HG03521 (cell line): ENCODE data around the gene ASB13.
A peak's percentile ranks its signal among the peaks of the same experiment; 100 is the strongest.

Experiments
- ATAC-seq: cut with Tn5 transposase; IDR thresholded peaks from one replicate; pipeline ENCODE4 v1.9.1; 2021; ENCODE audit warnings: mild to moderate bottlenecking, moderate library complexity; ENCODE audit not compliant: unreplicated experiment

ASB13 gene, protein sequence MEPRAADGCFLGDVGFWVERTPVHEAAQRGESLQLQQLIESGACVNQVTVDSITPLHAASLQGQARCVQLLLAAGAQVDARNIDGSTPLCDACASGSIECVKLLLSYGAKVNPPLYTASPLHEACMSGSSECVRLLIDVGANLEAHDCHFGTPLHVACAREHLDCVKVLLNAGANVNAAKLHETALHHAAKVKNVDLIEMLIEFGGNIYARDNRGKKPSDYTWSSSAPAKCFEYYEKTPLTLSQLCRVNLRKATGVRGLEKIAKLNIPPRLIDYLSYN

DNA sequence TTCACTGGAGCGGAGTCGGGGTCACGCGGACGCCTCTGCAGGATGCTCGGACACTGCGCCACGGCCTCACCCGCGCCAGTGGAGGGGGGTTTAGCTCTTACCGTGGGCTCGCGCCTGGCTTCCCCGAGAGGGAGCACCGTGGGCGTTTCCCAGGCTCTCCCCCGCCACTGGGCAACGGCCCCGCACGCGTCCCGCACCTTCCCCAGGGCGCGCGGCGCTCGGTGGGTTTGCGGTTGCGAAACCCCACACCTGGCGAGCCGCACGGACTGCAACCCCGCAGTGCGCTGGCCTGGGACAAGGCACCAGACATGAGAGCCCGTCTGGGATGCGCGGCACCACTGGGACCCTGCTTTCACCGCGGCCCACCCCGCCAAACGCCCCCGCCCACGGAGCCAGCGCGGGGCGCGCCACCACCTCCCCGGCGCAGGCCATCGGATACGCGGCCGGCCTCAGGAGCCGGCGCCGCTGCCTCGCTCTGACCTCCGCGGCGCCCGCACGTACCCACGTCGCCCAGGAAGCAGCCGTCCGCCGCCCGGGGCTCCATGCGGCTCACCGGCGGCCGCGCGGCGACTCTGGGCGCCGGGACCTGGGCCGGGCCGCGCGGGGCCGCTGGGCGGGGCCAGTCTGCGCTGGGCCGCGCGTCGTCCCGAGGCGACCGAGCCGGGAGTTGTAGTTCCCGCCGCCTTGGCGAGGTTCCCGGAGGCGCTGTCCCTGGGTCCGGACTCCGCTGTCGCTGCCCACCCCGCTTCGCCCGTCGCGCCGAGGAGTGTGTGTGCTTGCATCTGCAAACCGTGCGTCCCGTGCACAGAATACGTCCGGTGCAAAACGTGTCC, at the start of gene ASB13:
TSS of gene ASB13 (minus strand) at position 588 of the 833 bp plus-strand sequence. CDS start at position 544, 44 bp downstream.
- ATAC-seq, result peak; percentile 60

DNA sequence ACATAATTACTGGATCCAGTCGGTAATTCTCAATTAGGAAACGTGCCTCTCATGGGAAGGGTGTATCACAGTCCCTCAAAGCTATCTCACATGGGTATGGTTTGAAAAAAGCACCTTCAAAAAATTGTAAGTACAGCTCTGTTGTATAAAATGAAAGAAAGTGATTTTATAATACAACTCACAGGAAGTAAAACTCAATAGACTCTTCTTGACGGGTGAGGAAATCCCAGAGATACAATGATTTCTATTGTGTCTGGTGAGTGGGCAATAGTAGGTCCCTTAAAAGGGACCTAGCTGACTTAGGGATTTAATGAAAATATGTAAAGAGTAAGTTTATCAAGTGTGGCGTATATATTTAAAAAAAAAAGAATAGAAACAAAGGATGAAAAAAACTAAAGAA, 45.2 kb upstream of the ASB13 start:
- ATAC-seq, result no peak

DNA sequence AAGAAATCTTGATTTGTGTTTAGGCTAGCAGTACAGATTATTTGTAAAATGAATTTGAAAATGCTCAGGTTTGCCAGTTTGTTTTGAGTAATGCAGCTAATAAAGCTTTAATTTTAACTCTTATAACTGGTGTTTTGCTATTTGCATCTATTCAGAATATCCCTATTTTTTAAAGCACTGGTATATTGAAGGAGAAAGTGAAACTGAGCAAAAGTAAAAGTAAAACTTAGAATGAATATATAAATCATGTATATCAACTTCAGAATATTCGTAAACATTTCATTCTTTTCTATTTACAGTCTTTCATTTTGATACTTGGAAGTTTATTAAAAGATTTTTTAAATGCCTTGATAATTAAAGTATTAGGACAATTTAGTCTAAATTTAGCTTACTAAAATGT, 44.5 kb upstream of the ASB13 start:
- no peak for ATAC-seq

DNA sequence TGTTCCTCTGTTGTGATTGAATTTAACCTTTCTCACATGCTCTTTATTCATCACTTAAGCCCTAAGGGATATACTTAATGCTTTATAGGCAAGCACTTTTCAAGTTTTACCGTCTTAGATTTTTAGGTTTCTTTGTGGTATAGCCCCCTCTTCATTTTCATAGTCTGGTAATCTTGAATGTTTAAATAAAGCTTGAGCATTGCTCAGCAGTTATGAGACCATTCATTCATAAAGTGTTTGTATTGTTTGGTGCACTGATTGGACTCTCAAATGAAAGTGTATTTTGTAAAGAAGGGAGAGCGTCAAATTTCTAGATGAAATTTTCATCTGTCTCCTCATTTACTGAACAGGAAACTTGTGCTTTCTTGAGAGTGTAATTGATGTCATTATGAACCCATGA, 43.5 kb upstream of the ASB13 start:
- ATAC-seq, result no peak

DNA sequence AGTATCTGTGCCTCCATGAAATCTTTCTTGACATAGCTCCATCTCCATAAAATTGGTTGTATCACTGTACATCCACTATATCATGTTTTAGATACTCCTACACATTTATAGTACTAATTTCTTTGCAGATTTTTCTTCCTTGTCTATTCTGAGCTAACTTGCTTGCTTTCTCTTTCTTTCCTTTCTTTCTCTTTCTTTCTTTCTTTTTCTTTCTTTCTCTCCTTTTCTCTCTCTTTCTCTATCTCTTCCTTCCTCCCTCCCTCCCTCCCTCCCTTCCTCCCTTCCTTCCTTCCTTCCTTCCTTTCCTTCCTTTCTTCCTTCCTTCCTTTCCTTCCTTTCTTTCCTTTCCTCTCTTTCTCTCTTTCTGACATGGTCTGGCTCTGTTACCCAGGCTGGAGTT, 42.0 kb upstream of the ASB13 start:
- ATAC-seq, result no peak

DNA sequence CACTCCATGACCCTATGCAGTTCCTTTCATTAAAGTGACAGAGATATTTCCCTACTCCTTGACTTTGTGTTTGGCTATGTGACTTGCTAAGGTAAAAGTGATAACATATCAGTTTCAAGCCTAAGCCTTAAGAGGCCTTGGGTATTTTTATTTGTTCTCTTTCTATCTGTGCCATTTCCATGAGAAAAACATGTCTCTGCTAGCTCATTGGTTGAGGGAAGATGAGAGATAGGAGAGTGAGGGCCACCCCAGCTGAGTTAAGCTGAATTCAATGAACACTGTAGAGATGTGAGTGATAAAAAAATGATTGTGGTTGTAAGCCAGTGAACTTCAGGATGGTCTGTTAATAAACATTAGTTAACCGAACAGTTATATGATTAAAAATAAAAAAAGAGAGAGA, 31.7 kb upstream of the ASB13 start:
- no peak for ATAC-seq

DNA sequence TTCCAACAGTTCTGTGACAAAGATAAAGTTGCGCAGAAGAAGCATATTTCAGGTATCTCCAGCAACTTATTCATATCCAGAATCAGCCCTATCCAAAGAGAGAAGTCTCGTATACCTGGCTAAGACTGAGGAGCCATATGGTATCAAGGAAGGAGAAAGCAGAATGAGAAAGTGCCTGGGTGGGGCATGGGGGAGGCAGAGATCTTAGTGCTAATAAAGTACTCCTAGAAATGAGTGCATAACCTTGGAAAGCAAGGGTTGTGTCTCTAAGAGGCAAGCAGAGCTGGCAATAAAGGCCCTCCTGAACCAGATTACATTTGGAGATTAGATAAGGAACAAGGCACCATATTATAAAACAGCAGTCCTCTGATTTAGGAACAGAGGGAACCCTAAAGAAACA, 30.9 kb upstream of the ASB13 start:
- ATAC-seq, result no peak

DNA sequence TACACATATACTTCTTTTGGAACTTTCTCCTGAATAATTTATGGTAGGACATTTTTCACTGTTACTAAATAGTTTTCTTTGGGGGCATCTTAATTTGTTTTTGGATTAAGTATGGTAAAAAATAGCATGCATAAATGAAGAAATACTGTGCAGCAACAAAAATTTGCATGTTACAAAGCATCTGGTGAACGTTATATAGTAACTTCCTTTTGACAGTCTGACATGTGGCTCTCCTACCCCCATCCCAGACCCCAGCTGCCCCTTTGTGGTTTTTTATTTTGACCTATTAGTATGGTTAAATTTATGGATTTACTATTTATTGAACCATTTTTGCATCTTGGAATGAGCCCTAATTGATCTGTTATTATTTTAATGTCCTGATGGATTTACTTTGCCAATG, 28.2 kb upstream of the ASB13 start:
- no peak for ATAC-seq

DNA sequence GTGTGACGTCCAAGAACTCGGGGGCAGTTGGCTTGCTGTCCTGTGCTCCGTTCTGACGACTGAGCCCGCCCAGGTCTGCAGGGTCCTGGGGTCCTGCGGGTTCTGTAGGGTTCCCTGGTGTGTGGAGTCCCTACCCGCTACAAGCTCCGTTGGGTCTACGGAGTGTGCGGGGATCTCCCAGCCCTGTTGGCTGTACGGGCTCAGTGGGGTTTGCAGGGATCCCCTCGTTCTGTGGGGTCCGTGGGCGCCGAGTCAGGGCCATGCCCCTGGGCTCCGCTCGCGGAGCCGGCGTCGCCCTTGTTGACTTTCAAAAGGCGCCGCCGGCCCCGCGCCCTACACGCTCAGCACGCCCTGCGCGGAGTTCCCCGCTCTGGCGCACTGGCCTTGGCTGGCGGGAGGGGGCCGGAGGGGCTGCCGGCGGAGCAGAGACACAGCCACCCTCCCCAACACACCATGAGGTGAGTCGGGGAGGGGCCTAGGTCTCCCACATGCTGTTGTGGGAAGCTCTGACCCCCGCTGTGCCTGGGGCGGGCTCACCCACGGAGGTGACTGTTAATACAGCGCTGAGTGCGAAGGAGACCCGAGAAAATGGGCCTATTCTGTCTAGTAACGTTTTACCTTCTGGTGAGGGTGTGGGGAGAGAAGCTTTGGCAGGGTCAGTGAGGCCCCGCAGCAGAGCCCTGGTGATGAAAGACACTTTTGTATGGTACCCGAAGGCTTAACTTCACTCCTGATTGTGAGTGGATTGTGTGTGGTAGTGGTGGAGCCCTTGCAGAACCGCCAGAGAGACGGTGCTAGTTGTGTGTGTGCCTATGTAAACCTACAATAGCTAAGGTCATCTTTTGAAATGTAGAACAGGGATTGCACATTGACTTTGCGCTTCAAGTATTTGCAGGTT, 26.3 kb upstream of the ASB13 start:
- ATAC-seq, result peak; percentile 70

DNA sequence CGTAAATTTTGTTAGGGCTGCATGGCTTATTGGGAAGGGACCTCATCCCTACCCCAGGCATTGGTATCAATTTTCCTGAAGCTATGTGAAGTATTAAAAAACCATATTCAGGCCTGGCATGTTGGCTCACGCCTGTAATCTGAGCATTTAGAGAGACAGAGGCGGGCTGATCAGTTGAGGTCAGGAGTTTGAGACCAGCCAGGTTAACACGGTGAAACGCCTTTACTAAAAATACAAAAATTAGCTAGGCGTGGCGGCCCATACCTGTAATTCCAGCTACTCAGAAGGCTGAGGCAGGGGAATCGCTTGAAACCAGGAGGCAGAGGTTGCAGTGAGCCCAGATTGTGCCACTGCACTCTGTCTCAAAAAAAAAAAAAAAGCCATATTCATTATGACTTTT, 25.4 kb upstream of the ASB13 start:
- no peak for ATAC-seq

DNA sequence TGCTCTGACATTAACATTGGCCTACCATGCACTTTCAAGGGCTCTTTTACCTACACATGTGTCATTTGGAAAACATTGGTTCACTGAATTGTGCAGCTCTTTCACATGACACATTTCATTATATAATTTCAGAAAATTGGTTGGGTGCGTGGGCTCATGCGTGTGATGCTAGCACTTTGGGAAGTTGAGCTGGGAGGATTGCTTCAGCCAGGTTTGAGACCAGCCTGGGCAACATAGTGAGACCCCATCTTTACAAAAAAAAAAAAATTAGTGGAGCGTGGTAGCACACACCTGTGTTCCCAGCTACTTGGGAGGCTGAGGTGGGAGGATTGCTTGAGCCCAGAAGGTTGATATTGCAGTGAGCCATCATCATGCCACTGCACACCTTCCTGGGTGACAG, 22.2 kb upstream of the ASB13 start:
- no peak for ATAC-seq

DNA sequence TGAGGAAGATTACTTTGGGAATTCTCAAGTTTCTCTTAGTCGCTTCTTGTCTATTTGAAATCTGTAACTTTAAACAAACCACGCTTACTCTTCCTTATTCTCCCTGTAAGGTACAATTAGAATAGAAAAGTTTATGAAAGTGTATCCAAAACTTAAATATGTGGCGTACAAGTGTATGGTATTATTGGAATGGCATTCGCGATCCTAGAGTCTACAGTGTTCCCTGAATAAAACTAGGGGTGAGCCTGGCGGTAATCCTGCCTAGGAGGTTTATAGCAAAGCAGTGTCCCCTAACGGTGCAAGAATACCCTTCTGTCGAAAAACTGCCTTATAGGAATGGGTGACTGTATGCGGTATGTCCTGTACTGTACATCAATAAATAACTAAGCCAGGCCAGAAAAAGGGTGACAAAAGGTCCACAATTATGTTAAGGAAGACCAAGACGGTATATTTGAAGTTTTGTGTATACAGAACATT, 19.4 kb upstream of the ASB13 start:
- no peak for ATAC-seq

DNA sequence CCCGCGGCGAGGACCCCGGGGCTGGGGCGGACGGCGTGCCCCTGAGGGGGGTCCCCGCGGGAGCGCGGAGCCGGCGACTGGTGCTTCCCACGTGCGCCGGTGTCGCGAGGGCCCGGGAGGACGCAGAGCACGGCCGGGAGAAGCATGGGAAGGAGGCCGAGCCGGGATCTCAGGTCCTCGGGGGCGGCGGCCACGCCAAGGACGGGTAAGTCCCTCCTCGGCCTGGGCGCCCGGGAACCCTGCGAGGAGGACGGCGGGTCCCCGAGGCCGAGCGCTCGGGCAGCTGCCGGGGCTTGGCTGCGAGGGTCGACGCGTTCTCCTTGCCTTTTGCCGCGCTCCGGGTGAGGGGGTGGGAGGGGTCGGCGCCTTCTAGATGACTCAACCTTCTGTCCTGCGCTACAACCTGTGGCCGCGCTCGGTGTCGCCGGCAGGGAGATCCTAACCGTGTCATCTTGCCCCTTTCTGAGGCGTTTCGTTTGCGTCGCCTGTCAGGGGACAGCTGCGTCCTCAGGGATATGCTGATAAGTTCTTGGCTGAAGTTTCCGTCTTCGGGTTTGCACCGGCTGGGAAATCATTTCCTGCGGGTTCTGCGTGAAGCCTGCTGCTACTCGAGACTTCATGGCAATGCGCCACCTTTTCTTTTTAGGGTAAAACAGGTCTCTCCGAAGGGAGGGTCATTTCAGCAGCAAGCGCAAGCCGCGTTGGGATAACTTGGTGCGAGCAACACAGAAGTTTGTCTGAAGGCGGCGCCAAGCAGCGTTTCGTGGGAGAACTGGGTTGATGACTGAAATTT, 18.8 kb upstream of the ASB13 start:
- ATAC-seq, result peak; percentile 36

DNA sequence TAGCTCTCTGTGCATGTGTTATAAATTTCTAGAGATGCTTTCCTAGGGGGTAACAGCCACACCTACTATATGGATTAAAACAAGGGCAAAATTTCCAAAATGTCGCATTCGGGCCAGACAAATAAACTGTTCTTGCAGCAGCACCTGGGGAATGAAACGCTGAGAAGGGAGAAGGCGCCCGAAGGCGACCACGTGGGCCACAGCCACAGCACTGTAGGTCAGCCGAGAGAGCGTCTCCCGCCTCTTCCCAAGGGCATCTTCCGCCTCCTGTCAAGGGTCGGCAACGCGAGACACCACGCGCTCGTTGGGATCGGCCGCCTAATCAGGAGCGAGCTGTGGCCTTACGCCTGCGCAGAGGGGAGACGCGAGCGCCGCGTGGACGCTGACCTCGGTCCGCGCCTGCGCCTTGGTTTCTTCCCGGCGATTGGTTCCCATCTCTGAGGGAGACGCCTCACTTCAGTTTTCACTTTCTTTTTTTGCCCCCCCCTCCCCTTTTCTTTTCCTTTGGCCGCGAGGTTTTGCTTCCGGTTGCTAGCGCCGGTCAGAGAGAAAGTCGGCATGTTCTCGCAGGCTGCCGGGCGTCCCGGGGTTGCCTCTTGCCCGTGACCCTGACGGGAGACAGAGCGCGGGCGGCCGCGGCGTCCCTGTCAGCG, 18.0 kb upstream of the ASB13 start, which contains the start of gene TASOR2:
TSS of gene TASOR2 (plus strand) at position 521 of the 653 bp plus-strand sequence. CDS start 35,805 bp downstream, outside the sequence.
- ATAC-seq, result peak; percentile 78

DNA sequence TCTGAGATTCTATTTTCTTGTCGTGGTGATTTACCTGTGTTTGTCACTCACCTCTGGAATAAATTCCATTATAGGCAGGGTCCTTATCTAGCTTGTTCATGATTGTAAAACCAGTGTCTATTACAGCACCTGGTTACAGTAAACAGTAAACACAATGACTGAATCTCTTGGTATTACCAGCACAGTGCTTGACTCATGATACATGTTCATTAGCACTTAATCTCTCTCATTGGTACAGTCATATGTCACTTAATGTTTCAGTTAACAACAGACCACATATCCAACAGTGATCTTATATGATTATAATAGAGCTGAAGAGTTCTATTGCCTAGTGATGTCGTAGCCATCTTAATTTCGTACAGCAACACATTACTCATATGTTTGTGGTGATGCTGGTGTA, 16.7 kb upstream of the ASB13 start:
- ATAC-seq, result no peak

DNA sequence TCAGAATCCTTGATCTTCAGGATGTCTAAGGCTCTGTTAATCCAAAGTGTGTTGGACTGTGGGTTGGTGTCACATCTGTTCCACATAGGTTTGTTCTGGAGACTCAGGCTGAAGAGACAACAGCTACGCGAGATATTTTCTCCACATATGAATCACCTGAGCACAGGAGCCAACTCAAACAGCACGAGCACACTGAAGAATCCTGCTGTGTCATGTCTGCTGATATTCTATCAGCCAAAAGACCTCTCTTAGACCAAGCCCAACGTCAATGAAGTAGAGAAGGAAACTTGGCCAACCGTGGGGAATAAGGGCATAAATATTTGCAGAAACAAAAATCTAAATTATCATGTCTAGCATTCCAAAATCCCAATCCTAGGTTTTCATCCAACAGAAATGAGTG, 15.5 kb upstream of the ASB13 start:
- ATAC-seq, result no peak

DNA sequence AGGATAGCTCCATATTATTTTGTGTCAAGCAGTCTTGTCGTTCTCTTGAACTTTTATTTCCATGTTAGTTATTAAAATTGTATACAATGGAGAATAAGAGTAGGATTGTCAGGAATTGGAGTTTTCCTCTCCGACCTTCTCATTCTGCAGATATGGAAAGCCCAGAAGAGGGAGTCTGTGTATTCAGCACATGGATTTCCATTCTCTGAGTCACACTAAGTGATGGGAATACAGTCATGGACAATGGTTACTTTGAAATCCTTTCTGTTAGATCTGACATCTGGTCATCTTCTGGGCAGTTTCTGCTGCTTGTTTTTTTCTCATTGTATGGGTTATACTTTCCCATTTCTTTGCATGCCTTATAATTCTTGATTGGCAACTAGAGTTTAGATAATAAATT, 13.2 kb upstream of the ASB13 start:
- no peak for ATAC-seq

DNA sequence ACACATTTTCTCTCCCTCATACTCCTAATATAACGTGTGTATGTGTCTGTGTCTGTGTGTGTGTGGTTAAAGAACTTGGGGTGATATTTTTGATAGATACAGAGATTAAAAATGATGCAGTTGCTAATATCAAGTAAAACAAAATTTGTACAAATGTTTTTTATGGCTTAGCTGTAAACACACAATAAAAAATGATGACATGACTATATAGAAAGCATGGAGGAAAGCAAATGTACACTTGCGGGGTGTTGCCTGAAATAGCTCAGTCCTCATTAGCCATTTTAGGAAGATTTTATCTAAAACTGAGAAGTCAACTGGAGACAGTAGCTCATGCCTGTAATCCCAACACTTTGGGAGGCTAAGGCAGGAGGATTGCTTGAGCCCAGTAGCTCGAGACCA, 12.6 kb upstream of the ASB13 start:
- ATAC-seq, result no peak

DNA sequence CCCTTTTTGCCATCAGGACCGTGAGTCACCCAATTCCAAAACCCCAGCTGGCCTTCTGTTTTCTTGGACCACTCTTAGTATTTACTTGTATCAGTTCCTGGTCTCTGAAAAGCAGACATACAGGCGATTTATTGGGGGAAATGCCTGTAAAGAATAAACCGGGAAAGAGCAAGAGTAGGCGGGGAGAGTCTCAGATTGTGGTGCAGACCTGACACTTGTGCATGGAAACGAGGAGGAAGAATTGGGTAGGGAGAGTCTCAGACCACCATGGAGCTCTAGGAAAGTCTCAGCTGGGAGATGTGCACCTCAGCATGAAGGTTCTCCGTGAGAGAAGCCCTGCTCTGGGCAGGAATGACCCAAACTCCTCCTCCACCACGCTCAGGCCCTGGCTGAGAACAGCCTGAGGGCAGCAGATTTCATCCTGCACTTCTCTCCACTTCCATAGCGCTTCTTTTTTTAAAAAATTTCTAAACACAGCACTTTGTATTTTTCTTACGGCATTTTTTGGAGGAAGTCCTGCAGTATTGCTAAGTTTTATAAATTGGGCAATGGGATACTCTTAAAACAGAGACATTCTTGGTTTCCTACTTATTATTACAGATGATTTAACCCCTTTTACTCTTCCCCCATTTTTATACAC, 12.1 kb upstream of the ASB13 start:
- no peak for ATAC-seq
